MCF 10A (cell line): ENCODE results near the gene PRTG. TPM values are rescaled to one million over a fixed set of nuclear protein-coding genes. Genes with fewer than 3 reads are reported as not detected.
"Not testable (repeated sequence)": the region's sequence is repeated elsewhere in the genome, so short reads cannot be mapped to it uniquely, and the experiment has no call there.

Experiments
- BruUV-seq: library from RNA; stranded (reverse); fragments of 400-500 nt; replicated peaks from 2 replicates; lab custom pipeline; 2021; lab: Mats Ljungman, UMichigan
- CTCF ChIA-PET: fragments of 300-600 bp; sonication (Branson Sonifier 250); formaldehyde crosslinking; extraction: SDS; loops from one replicate; lab custom pipeline; 2021; ENCODE audit warnings: antibody characterized with exemption, inconsistent platforms; lab: Yijun Ruan, JAX
- POLR2A ChIA-PET: fragments of 300-600, 350-650 bp; sonication (Branson Sonifier 250); formaldehyde crosslinking; extraction: SDS; loops from one replicate; lab custom pipeline; 2020; ENCODE audit warnings: antibody characterized with exemption, inconsistent platforms; lab: Yijun Ruan, JAX
- DNase-seq: peaks from one replicate; pipeline ENCODE4 v3.0.0-alpha.2; 2018; ENCODE audit not compliant: unreplicated experiment
- H3K27ac Mint-ChIP-seq: one replicate; pipeline ENCODE4 v1.8.0; 2022; ENCODE audit warnings: mild to moderate bottlenecking, low read depth, mixed read lengths; ENCODE audit not compliant: unreplicated experiment
- H3K27me3 Mint-ChIP-seq: one replicate; pipeline ENCODE4 v1.8.0; 2022; ENCODE audit warnings: mixed read lengths; ENCODE audit not compliant: insufficient read depth, unreplicated experiment
- H3K36me3 Mint-ChIP-seq: one replicate; pipeline ENCODE4 v1.8.0; 2022; ENCODE audit warnings: mild to moderate bottlenecking, moderate library complexity, mixed read lengths; ENCODE audit not compliant: insufficient read depth, unreplicated experiment
- H3K4me1 Mint-ChIP-seq: one replicate; pipeline ENCODE4 v1.8.0; 2022; ENCODE audit warnings: mixed read lengths; ENCODE audit not compliant: insufficient read depth, unreplicated experiment
- H3K4me3 Mint-ChIP-seq: one replicate; pipeline ENCODE4 v1.8.0; 2022; ENCODE audit warnings: mild to moderate bottlenecking, moderate library complexity, mixed read lengths; ENCODE audit not compliant: unreplicated experiment
- H3K9me3 Mint-ChIP-seq: one replicate; pipeline ENCODE4 v1.8.0; 2022; ENCODE audit warnings: mixed read lengths; ENCODE audit not compliant: unreplicated experiment
- CTCF ChIP-seq: fragments of 200-600 bp; IDR thresholded peaks from one replicate; pipeline ENCODE4 v1.8.0; 2022; ENCODE audit warnings: antibody characterized with exemption, mild to moderate bottlenecking; ENCODE audit not compliant: unreplicated experiment
- intact Hi-C: fragments of 100-400 bp; cut with micrococcal nuclease; formaldehyde crosslinking; loops from 2 replicates; pipeline ENCODE4 v1.14.1; 2022
- total RNA-seq: library from RNA; stranded (reverse); gene quantifications from 2 replicates; pipeline ENCODE4 v1.2.3, GENCODE V29; 2022

Gene PRTG
- total RNA-seq, 1 experiment from 2014 or later, result 3.5 TPM

GRCh38 chr15:55737373-55737772 is 5.6 kb downstream of the PRTG start:
- Mint-ChIP-seq H3K4me3 (no peak overlapping the region), H3K27ac (no peak overlapping the region), H3K4me1 (no peaks in the 10 kb centered on the region), H3K9me3 (no peaks in the 10 kb centered on the region), H3K27me3 (no peaks in the 10 kb centered on the region), H3K36me3 (peaks cover 6% of the 10 kb centered on the region)
- no TSS peak for BruUV-seq
- no peak for DNase-seq
- POLR2A ChIA-PET, result no interaction called here
- intact Hi-C loops, result no loop called here
- no peak for TF ChIP-seq CTCF
- CTCF ChIA-PET, result interaction anchor here (1.1 to 1.7 kb wide), 5 partner anchors 22 to 88 kb away, joined by 3 to 7 read pairs (median 4); no protein-coding TSS in a partner anchor

GRCh38 chr15:55736756-55737155 is 6.2 kb downstream of the PRTG start:
- no peak overlapping the region for H3K4me3 Mint-ChIP-seq
- peaks cover 6% of the 10 kb centered on the region for H3K36me3 Mint-ChIP-seq
- H3K9me3 Mint-ChIP-seq, result no peaks in the 10 kb centered on the region
- TF ChIP-seq CTCF, result no peak
- no peak for DNase-seq
- no peaks in the 10 kb centered on the region for H3K27me3 Mint-ChIP-seq
- H3K4me1 Mint-ChIP-seq, result no peaks in the 10 kb centered on the region
- ChIA-PET CTCF (interaction anchor here (1.0 to 1.7 kb wide), 4 partner anchors 22 to 88 kb away, joined by 3 to 7 read pairs (median 4); no protein-coding TSS in a partner anchor), POLR2A (interaction anchor here (0.8 kb wide), 1 partner anchor 9 kb away, joined by 5 read pairs; no protein-coding TSS in a partner anchor)
- BruUV-seq, result no TSS peak
- intact Hi-C loops, result no loop called here
- H3K27ac Mint-ChIP-seq, result no peak overlapping the region

DNA sequence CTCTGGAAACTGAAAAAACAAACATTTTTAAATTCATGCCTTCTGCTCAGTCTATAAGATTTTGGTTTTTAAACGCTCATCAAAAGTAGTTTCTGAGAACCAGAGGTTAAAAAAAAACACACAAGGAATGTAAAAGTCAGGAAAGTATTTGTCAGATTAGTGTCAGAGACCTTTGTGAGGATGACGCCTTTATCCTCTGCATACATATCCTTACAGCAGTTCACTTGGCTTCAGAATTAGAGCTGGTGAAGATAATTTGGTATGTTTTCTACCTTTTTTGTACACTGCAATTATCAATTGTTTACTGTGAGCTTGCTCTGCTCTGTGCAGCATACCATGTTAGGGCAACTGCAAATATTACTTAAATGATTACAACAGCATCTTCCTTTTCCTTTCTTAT is 8.3 kb downstream of the PRTG start:
- H3K4me1 Mint-ChIP-seq, result no peaks in the 10 kb centered on the region
- H3K27me3 Mint-ChIP-seq, result no peaks in the 10 kb centered on the region
- H3K27ac Mint-ChIP-seq, result no peak overlapping the region
- H3K4me3 Mint-ChIP-seq, result no peak overlapping the region
- peaks cover 6% of the 10 kb centered on the region for H3K36me3 Mint-ChIP-seq
- H3K9me3 Mint-ChIP-seq, result no peaks in the 10 kb centered on the region
- CTCF ChIA-PET, result interaction anchor here (0.9 kb wide), 1 partner anchor 64 kb away, joined by 3 read pairs; no protein-coding TSS in a partner anchor
- intact Hi-C loops, result no loop called here
- no TSS peak for BruUV-seq
- no peak for TF ChIP-seq CTCF
- no peak for DNase-seq
- POLR2A ChIA-PET, result no interaction called here

DNA sequence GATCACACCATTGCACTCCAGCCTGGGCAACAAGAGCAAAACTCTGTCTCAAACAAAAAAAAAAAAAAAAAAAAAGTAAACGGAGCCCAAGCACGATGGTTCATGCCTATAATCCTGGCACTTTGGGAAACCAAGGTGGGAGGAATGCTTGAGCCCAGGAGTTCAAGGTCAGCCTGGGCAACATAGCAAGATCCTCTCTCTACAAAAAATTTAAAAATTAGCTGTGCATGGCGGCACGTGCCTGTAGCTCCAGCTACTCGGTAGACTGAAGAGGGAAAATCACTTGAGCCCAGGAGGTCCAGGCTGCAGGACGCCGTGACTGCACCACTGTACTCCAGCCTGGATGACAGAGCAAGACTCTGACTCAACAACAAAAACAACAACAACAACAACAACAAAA is 9.5 kb downstream of the PRTG start:
- H3K27me3 Mint-ChIP-seq, CTCF ChIA-PET, DNase-seq, H3K4me1 Mint-ChIP-seq, POLR2A ChIA-PET, H3K4me3 Mint-ChIP-seq, H3K27ac Mint-ChIP-seq, intact Hi-C loops, BruUV-seq, H3K9me3 Mint-ChIP-seq, H3K36me3 Mint-ChIP-seq: not testable (repeated sequence)
